Smooth muscle cell (in vitro differentiated cells): ENCODE results near the gene ZCCHC4. TPM values are rescaled to one million over a fixed set of nuclear protein-coding genes. Genes with fewer than 3 reads are reported as not detected.

ENCODE experiments used
- DNase-seq: peaks from one replicate; lab custom pipeline; 2025; ENCODE audit not compliant: unreplicated experiment; lab: John Stamatoyannopoulos, UW
- H2AFZ ChIP-seq: fragments of 200-600 bp; sonication (generic); 2 replicates; pipeline ENCODE4 v1.6.0; 2016; ENCODE audit warnings: antibody characterized with exemption, low read depth, mild to moderate bottlenecking
- H3F3A ChIP-seq: fragments of 200-600 bp; sonication (generic); 2 replicates; pipeline ENCODE4 v1.6.0; 2017; ENCODE audit warnings: antibody characterized with exemption, low read depth
- H3K27ac ChIP-seq: fragments of 200-600 bp; sonication (generic); 2 replicates; pipeline ENCODE4 v1.5.1; 2016; ENCODE audit warnings: low read depth, mild to moderate bottlenecking
- H3K27me3 ChIP-seq: fragments of 200-600 bp; sonication (generic); 2 replicates; pipeline ENCODE4 v1.6.1; 2016; ENCODE audit warnings: low read depth, mild to moderate bottlenecking
- H3K36me3 ChIP-seq: fragments of 200-600 bp; sonication (generic); 2 replicates; pipeline ENCODE4 v1.5.1; 2016; ENCODE audit warnings: low read depth
- H3K4me1 ChIP-seq: fragments of 200-600 bp; sonication (generic); 2 replicates; pipeline ENCODE4 v1.5.1; 2016; ENCODE audit warnings: low read depth
- H3K4me2 ChIP-seq: fragments of 200-600 bp; sonication (generic); 2 replicates; pipeline ENCODE4 v1.6.0; 2016; ENCODE audit warnings: mild to moderate bottlenecking
- H3K4me3 ChIP-seq: fragments of 200-600 bp; sonication (generic); 2 replicates; pipeline ENCODE4 v1.5.1; 2016; ENCODE audit warnings: mild to moderate bottlenecking
- H3K79me2 ChIP-seq: fragments of 200-600 bp; sonication (generic); 2 replicates; pipeline ENCODE4 v1.6.0; 2016; ENCODE audit warnings: low read depth, mild to moderate bottlenecking
- H3K9ac ChIP-seq: fragments of 200-600 bp; sonication (generic); 2 replicates; pipeline ENCODE4 v1.6.0; 2016; ENCODE audit warnings: low read depth
- H3K9me3 ChIP-seq: fragments of 200-600 bp; sonication (generic); replicated peaks from 2 replicates; pipeline ENCODE4 v1.5.1; 2016; ENCODE audit warnings: low read depth
- H4K20me1 ChIP-seq: fragments of 200-600 bp; sonication (generic); 2 replicates; pipeline ENCODE4 v1.6.0; 2016; ENCODE audit warnings: low read depth
- WGBS: methylation state at CpG from one replicate; pipeline ENCODE4 v1.1.7; 2016; ENCODE audit warnings: low lambda C conversion rate; 5-methylcytosine and 5-hydroxymethylcytosine counted together
- polyA plus RNA-seq: library from polyadenylated mRNA; unstranded; fragments of >200 nt; fragmentation: Nextera tagmentation; extraction: Ambion mirVana; gene quantifications from 2 replicates; pipeline ENCODE4 v1.2.1, GENCODE V29; 2016
- total RNA-seq: library from RNA; depleted of rRNA; stranded (reverse); fragments of >200 nt; gene quantifications from 2 replicates; pipeline ENCODE4 v1.2.3, GENCODE V29; 2014
- TF ChIP-seq, protein P1 (sequence below): fragments of 200-600 bp; sonication (generic); IDR thresholded peaks from 2 replicates; pipeline ENCODE4 v1.5.1; 2017; ENCODE audit warnings: borderline replicate concordance, mild to moderate bottlenecking, antibody characterized with exemption; ENCODE audit not compliant: insufficient read depth, poor library complexity, severe bottlenecking

Gene ZCCHC4
- total and polyA plus RNA-seq, 2 experiments from 2014 or later, result 11.9 to 14.1 TPM

- Histone ChIP-seq H4K20me1 (no peaks in the 10 kb centered on the region), H3K9me3 (peaks cover 3% of the 10 kb centered on the region), H3K4me1 (no peaks in the 10 kb centered on the region), H3K4me3 (no peak overlapping the region), H3K27ac (no peak overlapping the region), H3F3A (no peaks in the 10 kb centered on the region), H3K4me2 (no peak overlapping the region), H3K79me2 (no peaks in the 10 kb centered on the region), H3K9ac (no peak overlapping the region), H3K36me3 (no peaks in the 10 kb centered on the region), H3K27me3 (no peaks in the 10 kb centered on the region), H2AFZ (no peak overlapping the region)
- no peak for DNase-seq
- 97% methylated on average over 3 of the region's 3 CpGs for WGBS
- TF ChIP-seq, protein P1, sequence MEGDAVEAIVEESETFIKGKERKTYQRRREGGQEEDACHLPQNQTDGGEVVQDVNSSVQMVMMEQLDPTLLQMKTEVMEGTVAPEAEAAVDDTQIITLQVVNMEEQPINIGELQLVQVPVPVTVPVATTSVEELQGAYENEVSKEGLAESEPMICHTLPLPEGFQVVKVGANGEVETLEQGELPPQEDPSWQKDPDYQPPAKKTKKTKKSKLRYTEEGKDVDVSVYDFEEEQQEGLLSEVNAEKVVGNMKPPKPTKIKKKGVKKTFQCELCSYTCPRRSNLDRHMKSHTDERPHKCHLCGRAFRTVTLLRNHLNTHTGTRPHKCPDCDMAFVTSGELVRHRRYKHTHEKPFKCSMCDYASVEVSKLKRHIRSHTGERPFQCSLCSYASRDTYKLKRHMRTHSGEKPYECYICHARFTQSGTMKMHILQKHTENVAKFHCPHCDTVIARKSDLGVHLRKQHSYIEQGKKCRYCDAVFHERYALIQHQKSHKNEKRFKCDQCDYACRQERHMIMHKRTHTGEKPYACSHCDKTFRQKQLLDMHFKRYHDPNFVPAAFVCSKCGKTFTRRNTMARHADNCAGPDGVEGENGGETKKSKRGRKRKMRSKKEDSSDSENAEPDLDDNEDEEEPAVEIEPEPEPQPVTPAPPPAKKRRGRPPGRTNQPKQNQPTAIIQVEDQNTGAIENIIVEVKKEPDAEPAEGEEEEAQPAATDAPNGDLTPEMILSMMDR, result no peak
Measured at GRCh38 chr4:25283948-25284347, 28.6 kb upstream of the ZCCHC4 start.

DNA sequence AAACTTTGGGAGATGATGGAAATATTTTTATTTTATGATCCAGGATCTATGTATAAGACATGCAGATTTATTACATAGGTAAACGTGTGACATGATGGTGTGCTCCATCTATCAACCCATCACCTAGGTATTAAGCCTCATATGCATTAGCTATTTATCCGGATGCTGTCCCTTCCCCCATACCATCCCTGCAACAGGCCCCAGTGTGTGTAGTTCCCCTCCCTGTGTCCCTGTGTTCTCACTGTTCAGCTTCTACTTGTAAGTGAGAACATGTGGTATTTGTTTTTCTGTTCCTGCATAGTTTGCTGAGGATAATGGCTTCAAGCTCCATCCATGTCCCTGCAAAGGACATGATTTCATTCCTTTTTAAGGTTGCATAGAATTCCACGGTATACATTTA lies 28.1 kb upstream of the ZCCHC4 start:
- H3K79me2 ChIP-seq, result no peaks in the 10 kb centered on the region
- H3K9ac ChIP-seq, result no peak overlapping the region
- WGBS, result 86% methylated on average over 3 of the region's 3 CpGs
- peaks cover 3% of the 10 kb centered on the region for H3K9me3 ChIP-seq
- TF ChIP-seq, protein P1, result no peak
- H3K4me2 ChIP-seq, result no peak overlapping the region
- no peaks in the 10 kb centered on the region for H3K36me3 ChIP-seq
- DNase-seq, result no peak
- no peaks in the 10 kb centered on the region for H3K4me1 ChIP-seq
- no peaks in the 10 kb centered on the region for H3F3A ChIP-seq
- H4K20me1 ChIP-seq, result no peaks in the 10 kb centered on the region
- H2AFZ ChIP-seq, result no peak overlapping the region
- H3K27me3 ChIP-seq, result no peaks in the 10 kb centered on the region
- H3K27ac ChIP-seq, result no peak overlapping the region
- H3K4me3 ChIP-seq, result no peak overlapping the region

DNA sequence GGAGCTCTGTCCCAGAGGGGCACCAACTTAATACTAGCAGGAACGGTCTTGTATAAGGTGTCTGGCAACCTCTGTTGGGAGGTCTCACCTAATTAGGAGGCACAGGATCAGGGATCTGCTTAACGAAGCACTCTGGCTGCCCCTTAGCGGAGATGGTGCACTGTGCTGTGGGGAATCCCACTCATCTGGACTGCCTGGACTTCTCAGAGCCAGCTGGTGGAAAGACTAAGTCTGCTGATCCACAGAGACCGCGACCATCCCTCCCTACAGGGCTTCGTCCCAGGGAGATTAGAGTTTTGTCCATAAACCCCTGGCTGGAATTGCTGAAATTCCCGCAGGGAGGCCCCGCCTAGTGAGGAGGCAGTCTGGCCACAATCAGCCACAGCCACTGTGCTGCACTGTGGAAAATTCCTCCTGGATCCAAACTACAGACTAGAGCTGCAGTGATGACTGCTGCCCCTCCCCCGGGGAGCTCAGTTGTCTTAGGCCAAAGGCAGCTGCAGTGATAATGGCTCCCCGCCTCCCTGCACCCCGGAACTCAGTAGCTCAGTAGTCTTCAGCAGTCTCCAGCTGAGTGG lies 22.0 kb upstream of the ZCCHC4 start:
- Histone ChIP-seq H3K4me2 (peak overlapping the region; percentile 67), H3K9ac (no peak overlapping the region), H3K36me3 (no peaks in the 10 kb centered on the region), H3K9me3 (peaks cover 3% of the 10 kb centered on the region), H3K4me1 (no peaks in the 10 kb centered on the region), H3K79me2 (no peaks in the 10 kb centered on the region), H3K27me3 (no peaks in the 10 kb centered on the region), H3K27ac (peak overlapping the region; percentile 48), H3F3A (no peaks in the 10 kb centered on the region), H4K20me1 (no peaks in the 10 kb centered on the region), H2AFZ (no peak overlapping the region), H3K4me3 (no peak overlapping the region)
- WGBS, result 29% methylated on average over 11 of the region's 11 CpGs
- TF ChIP-seq, protein P1, result no peak
- peak; percentile 21 for DNase-seq

- no peak overlapping the region for H3K9ac ChIP-seq
- no peaks in the 10 kb centered on the region for H3K27me3 ChIP-seq
- H3K4me3 ChIP-seq, result no peak overlapping the region
- H3K4me2 ChIP-seq, result peak overlapping the region; percentile 67
- no peaks in the 10 kb centered on the region for H3K4me1 ChIP-seq
- WGBS, result 83% methylated on average over 12 of the region's 12 CpGs
- no peaks in the 10 kb centered on the region for H3K79me2 ChIP-seq
- peak overlapping the region; percentile 48 for H3K27ac ChIP-seq
- H3K9me3 ChIP-seq, result peaks cover 3% of the 10 kb centered on the region
- no peaks in the 10 kb centered on the region for H3K36me3 ChIP-seq
- no peak for DNase-seq
- H3F3A ChIP-seq, result no peaks in the 10 kb centered on the region
- no peak overlapping the region for H2AFZ ChIP-seq
- TF ChIP-seq, protein P1, result no peak
- H4K20me1 ChIP-seq, result no peaks in the 10 kb centered on the region
Measured at GRCh38 chr4:25291158-25291733, 21.3 kb upstream of the ZCCHC4 start.
